Neutrophil (primary cell): ENCODE results near the gene RFPL3.
"Not testable (repeated sequence)": the region's sequence is repeated elsewhere in the genome, so short reads cannot be mapped to it uniquely, and the experiment has no call there.

ENCODE experiments used
- H3K27ac ChIP-seq: fragments of 200-600 bp; sonication (generic); 2 replicates; pipeline ENCODE4 v1.5.1; 2016; ENCODE audit warnings: mild to moderate bottlenecking, moderate library complexity
- H3K27me3 ChIP-seq: fragments of 200-600 bp; sonication (generic); 2 replicates; pipeline ENCODE4 v1.6.0; 2016; ENCODE audit warnings: mild to moderate bottlenecking
- H3K36me3 ChIP-seq: fragments of 200-600 bp; sonication (generic); 2 replicates; pipeline ENCODE4 v1.5.1; 2017
- H3K4me1 ChIP-seq, 2 experiments: fragments of 200-600 bp in 1 of 2; sonication (generic) in 1 of 2; 1 replicate in 1 of 2; 2 replicates in 1 of 2; pipeline versions ENCODE4 v1.5.1 to v1.6.1; 2013 to 2016; ENCODE audit warnings: low read depth in 1 of 2, low read length in 1 of 2, mild to moderate bottlenecking in 1 of 2, moderate library complexity in 1 of 2; ENCODE audit not compliant: control insufficient read depth in 1 of 2, insufficient read depth in 1 of 2
- H3K4me3 ChIP-seq, 2 experiments: fragments of 200-600 bp in 1 of 2; sonication (generic) in 1 of 2; 1 replicate in 1 of 2; 2 replicates in 1 of 2; pipeline ENCODE4 v1.5.1; 2013 to 2016; ENCODE audit warnings: low read depth in 1 of 2, low read length in 1 of 2, mild to moderate bottlenecking in 1 of 2, moderate library complexity in 1 of 2
- H3K9me3 ChIP-seq: fragments of 200-600 bp; sonication (generic); 2 replicates; pipeline ENCODE4 v1.5.1; 2016
- CTCF ChIP-seq: fragments of 200-600 bp; sonication (generic); IDR thresholded peaks from 2 replicates; pipeline ENCODE4 v1.5.1; 2016; ENCODE audit warnings: antibody characterized with exemption

RFPL3 gene

GRCh38 chr22:32353292-32353691 is 4.4 kb upstream of the RFPL3 start:
- Histone ChIP-seq H3K4me1 (no peaks in the 10 kb centered on the region), H3K27ac (no peak overlapping the region), H3K9me3 (no peaks in the 10 kb centered on the region), H3K4me3 (no peak overlapping the region), H3K27me3 (no peaks in the 10 kb centered on the region), H3K36me3 (no peaks in the 10 kb centered on the region)
- no peak for TF ChIP-seq CTCF

GRCh38 chr22:32353840-32354239 is 3.8 kb upstream of the RFPL3 start:
- no peak overlapping the region for H3K4me3 ChIP-seq
- no peaks in the 10 kb centered on the region for H3K9me3 ChIP-seq
- no peak overlapping the region for H3K27ac ChIP-seq
- H3K27me3 ChIP-seq: no peaks in the 10 kb centered on the region
- TF ChIP-seq CTCF: no peak
- no peaks in the 10 kb centered on the region for H3K4me1 ChIP-seq
- H3K36me3 ChIP-seq: no peaks in the 10 kb centered on the region

GRCh38 chr22:32354360-32355351 is 3.0 kb upstream of the RFPL3 start:
- Histone ChIP-seq H3K9me3 (no peaks in the 10 kb centered on the region), H3K4me1 (no peaks in the 10 kb centered on the region), H3K27me3 (no peaks in the 10 kb centered on the region), H3K4me3 (no peak overlapping the region), H3K36me3 (no peaks in the 10 kb centered on the region), H3K27ac (no peak overlapping the region)
- no peak for TF ChIP-seq CTCF

- Histone ChIP-seq H3K4me1 (no peaks in the 10 kb centered on the region), H3K4me3 (no peak overlapping the region), H3K27ac (no peak overlapping the region), H3K36me3 (no peaks in the 10 kb centered on the region), H3K27me3 (no peaks in the 10 kb centered on the region), H3K9me3 (no peaks in the 10 kb centered on the region)
- no peak for TF ChIP-seq CTCF
Measured at GRCh38 chr22:32355760-32356159, 1.9 kb upstream of the RFPL3 start.

GRCh38 chr22:32360096-32360495 is 2.4 kb downstream of the RFPL3 start:
- not testable (repeated sequence) for H3K4me3 ChIP-seq, H3K9me3 ChIP-seq, H3K36me3 ChIP-seq, H3K27ac ChIP-seq, H3K4me1 ChIP-seq
- H3K27me3 ChIP-seq: peaks cover 15% of the 10 kb centered on the region

GRCh38 chr22:32361257-32361656 is 3.6 kb downstream of the RFPL3 start:
- Histone ChIP-seq H3K9me3 (no peaks in the 10 kb centered on the region), H3K4me3 (no peak overlapping the region), H3K36me3 (no peaks in the 10 kb centered on the region), H3K27ac (no peak overlapping the region), H3K27me3 (peaks cover 15% of the 10 kb centered on the region), H3K4me1 (no peaks in the 10 kb centered on the region)
- no peak for TF ChIP-seq CTCF
